Neural cell (in vitro differentiated cells): ENCODE results near the gene TMEM54. TPM values are rescaled to one million over a fixed set of nuclear protein-coding genes. Genes with fewer than 3 reads are reported as not detected.

Experiments used
- H2AFZ ChIP-seq: fragments of 200-600, 300-800 bp; sonication (generic), shearing (Covaris generic); 2 replicates; pipeline ENCODE4 v1.6.0; 2014; ENCODE audit warnings: low read depth, mild to moderate bottlenecking, antibody characterized with exemption, low read length, moderate library complexity
- H3F3A ChIP-seq: fragments of 200-600 bp; shearing (Covaris generic); 2 replicates; pipeline ENCODE4 v1.6.1; 2016; ENCODE audit warnings: mild to moderate bottlenecking, moderate library complexity, mixed read lengths, antibody characterized with exemption, low read length; ENCODE audit not compliant: insufficient read depth, poor library complexity, severe bottlenecking
- H3K27ac ChIP-seq: fragments of 200-600, 300-800 bp; sonication (generic), shearing (Covaris generic); 2 replicates; pipeline ENCODE4 v1.5.1; 2014; ENCODE audit warnings: mild to moderate bottlenecking, low read length, moderate library complexity
- H3K27me3 ChIP-seq: fragments of 300-800, 200-600 bp; sonication (generic), shearing (Covaris generic); 2 replicates; pipeline ENCODE4 v1.6.0; 2014; ENCODE audit warnings: mild to moderate bottlenecking, low read depth, low read length, moderate library complexity; ENCODE audit not compliant: insufficient read depth
- H3K36me3 ChIP-seq: fragments of 300-800, 200-600 bp; sonication (generic), shearing (Covaris generic); 2 replicates; pipeline ENCODE4 v1.5.1; 2014; ENCODE audit warnings: mild to moderate bottlenecking, antibody characterized with exemption, low read length, moderate library complexity; ENCODE audit not compliant: insufficient read depth
- H3K4me2 ChIP-seq: fragments of 300-800, 200-600 bp; sonication (generic), shearing (Covaris generic); 2 replicates; pipeline ENCODE4 v1.6.0; 2014; ENCODE audit warnings: mild to moderate bottlenecking, low read length
- H3K4me3 ChIP-seq: fragments of 300-800, 200-600 bp; sonication (generic), shearing (Covaris generic); 2 replicates; pipeline ENCODE4 v1.5.1; 2014; ENCODE audit warnings: mild to moderate bottlenecking, low read length, moderate library complexity
- H3K79me2 ChIP-seq: fragments of 200-600 bp; shearing (Covaris generic); replicated peaks from 2 replicates; pipeline ENCODE4 v1.6.0; 2014; ENCODE audit warnings: mild to moderate bottlenecking, low read length, moderate library complexity; ENCODE audit not compliant: insufficient read depth
- H3K9ac ChIP-seq: fragments of 300-800, 200-600 bp; sonication (generic), shearing (Covaris generic); 2 replicates; pipeline ENCODE4 v1.6.1; 2016; ENCODE audit warnings: mild to moderate bottlenecking, low read length, mixed read lengths
- H3K9me2 ChIP-seq: fragments of 200-600 bp; shearing (Covaris generic); 2 replicates; pipeline ENCODE4 v1.6.1; 2016; ENCODE audit warnings: mild to moderate bottlenecking, low read length, mixed read lengths; ENCODE audit not compliant: insufficient read depth
- H3K9me3 ChIP-seq: fragments of 200-600, 300-800 bp; sonication (generic), shearing (Covaris generic); 2 replicates; pipeline ENCODE4 v1.6.1; 2016; ENCODE audit warnings: mild to moderate bottlenecking, mixed run types, low read length, moderate library complexity, mixed read lengths
- H4K20me1 ChIP-seq: fragments of 200-600 bp; shearing (Covaris generic); 2 replicates; pipeline ENCODE4 v1.6.1; 2016; ENCODE audit warnings: mild to moderate bottlenecking, mixed run types; ENCODE audit not compliant: insufficient read depth
- EP300 ChIP-seq: fragments of 450-650 bp; conservative IDR thresholded peaks from 2 replicates; pipeline ENCODE4 v1.6.1; 2014; ENCODE audit warnings: antibody characterized with exemption, mild to moderate bottlenecking, moderate library complexity; ENCODE audit not compliant: poor library complexity, severe bottlenecking
- EZH2 ChIP-seq: fragments of 200-600, 300-800 bp; shearing (Covaris generic), sonication (generic); IDR thresholded peaks from 2 replicates; pipeline ENCODE4 v1.6.1; 2014; ENCODE audit warnings: antibody characterized with exemption, low read length, borderline replicate concordance, mild to moderate bottlenecking; ENCODE audit not compliant: insufficient read depth, poor library complexity, severe bottlenecking
- MXI1 ChIP-seq: fragments of 450-650 bp; conservative IDR thresholded peaks from 2 replicates; pipeline ENCODE4 v1.6.1; 2014; ENCODE audit warnings: antibody characterized with exemption, mild to moderate bottlenecking; ENCODE audit not compliant: poor library complexity, severe bottlenecking
- POLR2AphosphoS5 ChIP-seq: IDR thresholded peaks from 2 replicates; pipeline ENCODE4 v1.6.1; 2012
- RAD21 ChIP-seq: fragments of 450-650 bp; conservative IDR thresholded peaks from 2 replicates; pipeline ENCODE4 v1.6.1; 2014; ENCODE audit warnings: antibody characterized with exemption, mild to moderate bottlenecking, moderate library complexity
- SMC3 ChIP-seq: fragments of 450-650 bp; conservative IDR thresholded peaks from 2 replicates; pipeline ENCODE4 v1.6.1; 2014; ENCODE audit warnings: antibody characterized with exemption, mild to moderate bottlenecking, moderate library complexity; ENCODE audit not compliant: poor library complexity
- TAF1 ChIP-seq: IDR thresholded peaks from 2 replicates; pipeline ENCODE4 v1.6.1; 2012; ENCODE audit warnings: low read depth
- polyA plus RNA-seq: library from polyadenylated mRNA; depleted of rRNA; stranded (reverse); fragments of >200 nt; gene quantifications from 2 replicates; pipeline ENCODE4 v1.2.3, GENCODE V29; 2014
- TF ChIP-seq, protein P1 (sequence below): fragments of 450-650 bp; IDR thresholded peaks from 2 replicates; pipeline ENCODE4 v1.5.1; 2014; ENCODE audit warnings: antibody characterized with exemption, mild to moderate bottlenecking, moderate library complexity; ENCODE audit not compliant: poor library complexity, severe bottlenecking
- TF ChIP-seq, protein P2 (sequence below): IDR thresholded peaks from 2 replicates; pipeline ENCODE4 v1.6.1; 2012; ENCODE audit warnings: borderline replicate concordance

TMEM54 gene
- polyA plus RNA-seq, 1 donor from 2014 or later = not detected

DNA sequence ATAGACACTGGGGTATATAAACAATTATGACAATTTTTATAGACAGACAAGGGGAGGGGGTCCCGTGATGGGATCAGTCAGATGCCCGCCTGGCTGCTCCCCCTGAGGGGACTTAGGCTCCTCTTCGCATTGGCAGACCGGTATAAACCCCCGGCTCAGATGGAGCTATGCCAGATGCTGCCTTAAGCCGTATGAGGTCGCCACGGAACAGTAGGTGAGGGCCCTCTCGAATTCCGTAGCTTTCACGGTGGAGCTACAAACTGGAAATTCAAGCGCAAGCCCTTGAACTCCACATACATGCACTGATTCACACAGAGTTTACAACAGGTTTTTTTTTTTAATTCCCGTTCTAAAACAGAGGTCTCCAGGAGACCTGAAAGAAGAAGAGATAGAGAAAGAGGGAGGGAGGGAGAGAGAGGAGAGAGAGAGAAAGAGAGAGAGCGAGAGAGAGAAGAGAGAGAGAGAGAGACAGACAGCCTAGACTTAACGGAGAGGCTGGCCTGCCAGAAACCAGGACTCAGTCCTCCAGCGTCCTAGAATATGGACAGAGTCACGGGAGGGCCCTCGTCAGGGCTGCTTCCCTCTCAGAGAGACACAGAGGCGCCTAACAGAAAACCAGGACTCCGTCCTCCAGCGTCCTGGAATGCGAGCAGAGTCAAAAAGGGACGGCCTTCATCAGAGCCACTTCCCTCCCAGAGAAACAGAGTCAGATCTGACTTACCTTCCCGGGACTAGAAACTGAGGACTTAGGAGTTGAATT lies 24.4 kb upstream of the TMEM54 start:
- Histone ChIP-seq H3K4me3 (no peak overlapping the region), H3F3A (no peaks in the 10 kb centered on the region), H4K20me1 (no peaks in the 10 kb centered on the region), H3K79me2 (no peaks in the 10 kb centered on the region), H3K9me3 (no peaks in the 10 kb centered on the region), H3K9ac (no peak overlapping the region), H3K27ac (no peak overlapping the region), H3K4me2 (no peak overlapping the region), H2AFZ (no peak overlapping the region), H3K27me3 (peaks cover 22% of the 10 kb centered on the region), H3K36me3 (no peaks in the 10 kb centered on the region), H3K9me2 (no peaks in the 10 kb centered on the region)
- TF ChIP-seq, protein P1, sequence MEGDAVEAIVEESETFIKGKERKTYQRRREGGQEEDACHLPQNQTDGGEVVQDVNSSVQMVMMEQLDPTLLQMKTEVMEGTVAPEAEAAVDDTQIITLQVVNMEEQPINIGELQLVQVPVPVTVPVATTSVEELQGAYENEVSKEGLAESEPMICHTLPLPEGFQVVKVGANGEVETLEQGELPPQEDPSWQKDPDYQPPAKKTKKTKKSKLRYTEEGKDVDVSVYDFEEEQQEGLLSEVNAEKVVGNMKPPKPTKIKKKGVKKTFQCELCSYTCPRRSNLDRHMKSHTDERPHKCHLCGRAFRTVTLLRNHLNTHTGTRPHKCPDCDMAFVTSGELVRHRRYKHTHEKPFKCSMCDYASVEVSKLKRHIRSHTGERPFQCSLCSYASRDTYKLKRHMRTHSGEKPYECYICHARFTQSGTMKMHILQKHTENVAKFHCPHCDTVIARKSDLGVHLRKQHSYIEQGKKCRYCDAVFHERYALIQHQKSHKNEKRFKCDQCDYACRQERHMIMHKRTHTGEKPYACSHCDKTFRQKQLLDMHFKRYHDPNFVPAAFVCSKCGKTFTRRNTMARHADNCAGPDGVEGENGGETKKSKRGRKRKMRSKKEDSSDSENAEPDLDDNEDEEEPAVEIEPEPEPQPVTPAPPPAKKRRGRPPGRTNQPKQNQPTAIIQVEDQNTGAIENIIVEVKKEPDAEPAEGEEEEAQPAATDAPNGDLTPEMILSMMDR = peak; percentile 18
- TF ChIP-seq TAF1 (no peak), RAD21 (peak; percentile 21), POLR2AphosphoS5 (no peak), SMC3 (no peak), EZH2 (no peak), MXI1 (no peak), EP300 (no peak)
- TF ChIP-seq, protein P2, sequence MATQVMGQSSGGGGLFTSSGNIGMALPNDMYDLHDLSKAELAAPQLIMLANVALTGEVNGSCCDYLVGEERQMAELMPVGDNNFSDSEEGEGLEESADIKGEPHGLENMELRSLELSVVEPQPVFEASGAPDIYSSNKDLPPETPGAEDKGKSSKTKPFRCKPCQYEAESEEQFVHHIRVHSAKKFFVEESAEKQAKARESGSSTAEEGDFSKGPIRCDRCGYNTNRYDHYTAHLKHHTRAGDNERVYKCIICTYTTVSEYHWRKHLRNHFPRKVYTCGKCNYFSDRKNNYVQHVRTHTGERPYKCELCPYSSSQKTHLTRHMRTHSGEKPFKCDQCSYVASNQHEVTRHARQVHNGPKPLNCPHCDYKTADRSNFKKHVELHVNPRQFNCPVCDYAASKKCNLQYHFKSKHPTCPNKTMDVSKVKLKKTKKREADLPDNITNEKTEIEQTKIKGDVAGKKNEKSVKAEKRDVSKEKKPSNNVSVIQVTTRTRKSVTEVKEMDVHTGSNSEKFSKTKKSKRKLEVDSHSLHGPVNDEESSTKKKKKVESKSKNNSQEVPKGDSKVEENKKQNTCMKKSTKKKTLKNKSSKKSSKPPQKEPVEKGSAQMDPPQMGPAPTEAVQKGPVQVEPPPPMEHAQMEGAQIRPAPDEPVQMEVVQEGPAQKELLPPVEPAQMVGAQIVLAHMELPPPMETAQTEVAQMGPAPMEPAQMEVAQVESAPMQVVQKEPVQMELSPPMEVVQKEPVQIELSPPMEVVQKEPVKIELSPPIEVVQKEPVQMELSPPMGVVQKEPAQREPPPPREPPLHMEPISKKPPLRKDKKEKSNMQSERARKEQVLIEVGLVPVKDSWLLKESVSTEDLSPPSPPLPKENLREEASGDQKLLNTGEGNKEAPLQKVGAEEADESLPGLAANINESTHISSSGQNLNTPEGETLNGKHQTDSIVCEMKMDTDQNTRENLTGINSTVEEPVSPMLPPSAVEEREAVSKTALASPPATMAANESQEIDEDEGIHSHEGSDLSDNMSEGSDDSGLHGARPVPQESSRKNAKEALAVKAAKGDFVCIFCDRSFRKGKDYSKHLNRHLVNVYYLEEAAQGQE = no peak

DNA sequence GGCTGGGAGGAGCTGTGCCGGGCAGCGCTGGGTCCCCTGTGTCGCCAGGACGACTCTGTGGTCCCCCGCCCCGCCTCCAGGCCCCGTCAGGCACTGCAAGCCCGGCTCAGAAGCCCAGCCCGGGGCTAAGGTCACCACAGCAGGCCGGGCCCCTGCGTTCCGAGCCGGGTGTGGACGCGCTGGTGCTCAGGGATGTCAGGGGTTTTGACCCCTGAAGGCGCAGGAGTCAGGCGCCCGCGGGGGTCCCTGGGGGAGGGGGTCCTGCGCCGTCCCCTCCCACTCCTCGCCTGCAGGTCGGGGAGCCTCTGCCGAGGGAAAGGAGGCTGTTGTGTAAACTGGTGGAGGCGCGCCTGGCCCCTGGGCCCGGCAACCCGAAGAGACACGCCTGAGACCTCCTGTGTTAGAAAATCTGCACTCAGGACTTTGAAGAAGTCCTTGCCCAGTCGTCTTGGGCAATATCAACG lies 23.7 kb upstream of the TMEM54 start:
- no peak overlapping the region for H3K4me3 ChIP-seq
- H3K9me3 ChIP-seq = no peaks in the 10 kb centered on the region
- peaks cover 22% of the 10 kb centered on the region for H3K27me3 ChIP-seq
- no peaks in the 10 kb centered on the region for H4K20me1 ChIP-seq
- H3K36me3 ChIP-seq = no peaks in the 10 kb centered on the region
- TF ChIP-seq TAF1 (no peak), EZH2 (no peak), RAD21 (no peak), EP300 (no peak)
- H3K27ac ChIP-seq = no peak overlapping the region
- no peak overlapping the region for H2AFZ ChIP-seq
- no peaks in the 10 kb centered on the region for H3F3A ChIP-seq
- H3K9ac ChIP-seq = no peak overlapping the region
- H3K79me2 ChIP-seq = no peaks in the 10 kb centered on the region
- H3K4me2 ChIP-seq = no peak overlapping the region
- H3K9me2 ChIP-seq = no peaks in the 10 kb centered on the region
